Lower leg skin (tissue), 3 donors: ENCODE results near the gene MYO1B.

Experiments used
- POLR2A ChIP-seq, 2 donors: fragments of 450-650 bp; IDR thresholded peaks; one replicate each; pipeline ENCODE4 v1.6.1; 2016 to 2017; ENCODE audit warnings: antibody characterized with exemption in 2 of 2, mild to moderate bottlenecking in 1 of 2, moderate library complexity in 1 of 2
- TF ChIP-seq, protein P1 (sequence below), 3 donors: fragments of 450-650 bp; IDR thresholded peaks; one replicate each; pipeline ENCODE4 v1.5.1; 2016; ENCODE audit warnings: antibody characterized with exemption in 3 of 3, mild to moderate bottlenecking in 3 of 3, moderate library complexity in 2 of 3

DNA sequence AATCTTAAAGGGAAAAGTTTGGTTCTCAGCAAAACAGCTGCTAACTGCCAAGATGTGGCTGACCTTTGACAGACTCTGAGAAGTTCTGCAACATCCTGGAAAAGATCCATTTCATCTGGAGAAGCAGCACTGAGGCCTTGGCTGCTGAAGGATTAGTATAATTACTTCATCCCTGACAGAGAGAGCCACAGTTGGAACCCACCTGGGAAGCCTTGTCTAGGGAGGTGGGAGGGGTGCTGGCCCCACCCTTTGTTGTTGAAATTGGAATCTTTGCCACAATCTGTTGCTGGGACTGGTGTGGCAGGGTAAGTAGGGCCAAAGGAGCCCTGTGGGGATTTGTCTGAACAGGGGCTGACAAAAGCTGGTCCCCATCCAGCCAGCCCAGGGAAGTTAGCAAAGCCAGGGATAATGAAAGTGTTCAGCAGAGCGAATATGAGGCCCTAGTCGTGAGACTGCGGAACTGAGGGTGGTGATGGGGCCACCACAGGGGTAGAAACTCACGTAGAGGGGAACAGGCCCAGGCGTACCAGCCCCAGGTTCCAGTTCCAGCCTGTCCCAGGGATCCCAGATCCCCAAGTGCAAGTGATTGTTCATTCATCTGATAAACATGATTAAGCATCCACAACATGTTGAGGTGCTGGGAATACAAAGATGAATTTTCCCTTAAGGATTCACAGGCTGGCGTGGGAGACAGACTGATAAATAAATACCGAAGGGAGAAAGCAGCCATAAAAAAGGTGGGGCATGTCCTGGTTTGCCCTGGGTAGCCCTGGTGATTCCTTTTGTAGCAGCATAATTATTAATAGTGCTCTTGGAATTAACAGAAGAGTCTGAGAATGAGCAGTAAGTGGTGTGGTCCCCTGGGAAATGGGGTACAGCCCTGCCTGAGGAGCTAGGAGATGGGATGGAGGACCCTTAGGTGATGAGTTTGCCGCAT lies 60.0 kb downstream of the MYO1B start:
- TF ChIP-seq, protein P1, sequence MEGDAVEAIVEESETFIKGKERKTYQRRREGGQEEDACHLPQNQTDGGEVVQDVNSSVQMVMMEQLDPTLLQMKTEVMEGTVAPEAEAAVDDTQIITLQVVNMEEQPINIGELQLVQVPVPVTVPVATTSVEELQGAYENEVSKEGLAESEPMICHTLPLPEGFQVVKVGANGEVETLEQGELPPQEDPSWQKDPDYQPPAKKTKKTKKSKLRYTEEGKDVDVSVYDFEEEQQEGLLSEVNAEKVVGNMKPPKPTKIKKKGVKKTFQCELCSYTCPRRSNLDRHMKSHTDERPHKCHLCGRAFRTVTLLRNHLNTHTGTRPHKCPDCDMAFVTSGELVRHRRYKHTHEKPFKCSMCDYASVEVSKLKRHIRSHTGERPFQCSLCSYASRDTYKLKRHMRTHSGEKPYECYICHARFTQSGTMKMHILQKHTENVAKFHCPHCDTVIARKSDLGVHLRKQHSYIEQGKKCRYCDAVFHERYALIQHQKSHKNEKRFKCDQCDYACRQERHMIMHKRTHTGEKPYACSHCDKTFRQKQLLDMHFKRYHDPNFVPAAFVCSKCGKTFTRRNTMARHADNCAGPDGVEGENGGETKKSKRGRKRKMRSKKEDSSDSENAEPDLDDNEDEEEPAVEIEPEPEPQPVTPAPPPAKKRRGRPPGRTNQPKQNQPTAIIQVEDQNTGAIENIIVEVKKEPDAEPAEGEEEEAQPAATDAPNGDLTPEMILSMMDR (IDR thresholded peaks at IDR 0.05) = no peak
- TF ChIP-seq POLR2A (IDR thresholded peaks at IDR 0.05) = no peak
